ENCODE data around the gene LRRC27.

DNA sequence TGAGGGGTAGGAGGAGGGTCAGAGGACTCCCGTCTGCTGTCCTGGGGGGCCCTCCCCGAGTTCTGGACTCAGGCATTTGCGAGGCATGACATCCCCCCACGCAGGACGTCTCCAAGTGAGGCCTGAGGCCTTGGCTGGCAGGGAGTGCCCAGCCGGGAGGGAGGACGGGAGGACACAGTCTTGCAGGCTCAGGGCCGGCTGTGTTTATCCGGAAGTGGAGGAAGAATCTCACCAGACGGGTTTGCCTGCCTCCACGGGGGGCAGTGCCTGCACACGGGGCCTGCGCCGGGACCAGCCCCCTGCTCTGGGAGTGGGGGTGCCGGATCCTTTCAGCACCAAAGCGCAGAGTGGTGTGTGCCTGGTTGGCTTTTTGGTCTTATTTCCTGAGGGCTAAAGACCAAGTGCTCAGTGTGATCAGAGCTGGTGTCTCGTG is 75.9 kb downstream of the LRRC27 start:
- TF ChIP-seq, protein P1, sequence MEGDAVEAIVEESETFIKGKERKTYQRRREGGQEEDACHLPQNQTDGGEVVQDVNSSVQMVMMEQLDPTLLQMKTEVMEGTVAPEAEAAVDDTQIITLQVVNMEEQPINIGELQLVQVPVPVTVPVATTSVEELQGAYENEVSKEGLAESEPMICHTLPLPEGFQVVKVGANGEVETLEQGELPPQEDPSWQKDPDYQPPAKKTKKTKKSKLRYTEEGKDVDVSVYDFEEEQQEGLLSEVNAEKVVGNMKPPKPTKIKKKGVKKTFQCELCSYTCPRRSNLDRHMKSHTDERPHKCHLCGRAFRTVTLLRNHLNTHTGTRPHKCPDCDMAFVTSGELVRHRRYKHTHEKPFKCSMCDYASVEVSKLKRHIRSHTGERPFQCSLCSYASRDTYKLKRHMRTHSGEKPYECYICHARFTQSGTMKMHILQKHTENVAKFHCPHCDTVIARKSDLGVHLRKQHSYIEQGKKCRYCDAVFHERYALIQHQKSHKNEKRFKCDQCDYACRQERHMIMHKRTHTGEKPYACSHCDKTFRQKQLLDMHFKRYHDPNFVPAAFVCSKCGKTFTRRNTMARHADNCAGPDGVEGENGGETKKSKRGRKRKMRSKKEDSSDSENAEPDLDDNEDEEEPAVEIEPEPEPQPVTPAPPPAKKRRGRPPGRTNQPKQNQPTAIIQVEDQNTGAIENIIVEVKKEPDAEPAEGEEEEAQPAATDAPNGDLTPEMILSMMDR (conservative IDR thresholded peaks at IDR 0.05; ENCODE audit: low read depth, low read length) = no peak
- no peak for TF ChIP-seq EZH2 (IDR thresholded peaks at IDR 0.05; ENCODE audit: low read length, unreplicated experiment)
